C4-2B (cell line): Measurements from ENCODE around the gene KCNE1.
"Not testable (repeated sequence)": the region's sequence is repeated elsewhere in the genome, so short reads cannot be mapped to it uniquely, and the experiment has no call there.

Experiments
- ZFX ChIP-seq: fragments of 450-650 bp; IDR thresholded peaks from 2 replicates; pipeline ENCODE4 v1.6.1; 2017
- TF ChIP-seq, protein P1 (sequence below): fragments of 450-650 bp; conservative IDR thresholded peaks from 2 replicates; pipeline ENCODE4 v1.5.1; 2017; ENCODE audit warnings: mild to moderate bottlenecking

GRCh38 chr21:34423805-34424204 is 88.2 kb downstream of the KCNE1 start, which contains the start of gene SMIM34:
- TF ChIP-seq, protein P1, sequence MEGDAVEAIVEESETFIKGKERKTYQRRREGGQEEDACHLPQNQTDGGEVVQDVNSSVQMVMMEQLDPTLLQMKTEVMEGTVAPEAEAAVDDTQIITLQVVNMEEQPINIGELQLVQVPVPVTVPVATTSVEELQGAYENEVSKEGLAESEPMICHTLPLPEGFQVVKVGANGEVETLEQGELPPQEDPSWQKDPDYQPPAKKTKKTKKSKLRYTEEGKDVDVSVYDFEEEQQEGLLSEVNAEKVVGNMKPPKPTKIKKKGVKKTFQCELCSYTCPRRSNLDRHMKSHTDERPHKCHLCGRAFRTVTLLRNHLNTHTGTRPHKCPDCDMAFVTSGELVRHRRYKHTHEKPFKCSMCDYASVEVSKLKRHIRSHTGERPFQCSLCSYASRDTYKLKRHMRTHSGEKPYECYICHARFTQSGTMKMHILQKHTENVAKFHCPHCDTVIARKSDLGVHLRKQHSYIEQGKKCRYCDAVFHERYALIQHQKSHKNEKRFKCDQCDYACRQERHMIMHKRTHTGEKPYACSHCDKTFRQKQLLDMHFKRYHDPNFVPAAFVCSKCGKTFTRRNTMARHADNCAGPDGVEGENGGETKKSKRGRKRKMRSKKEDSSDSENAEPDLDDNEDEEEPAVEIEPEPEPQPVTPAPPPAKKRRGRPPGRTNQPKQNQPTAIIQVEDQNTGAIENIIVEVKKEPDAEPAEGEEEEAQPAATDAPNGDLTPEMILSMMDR = not testable (repeated sequence)
- not testable (repeated sequence) for TF ChIP-seq ZFX
